ENCODE measurements around the gene BCL6.

- TF ChIP-seq CTCF (IDR thresholded peaks at IDR 0.05; ENCODE audit: poor library complexity) (peak; percentile 97), EZH2phosphoT487 (IDR thresholded peaks at IDR 0.05; ENCODE audit: low read depth, severe bottlenecking, unreplicated experiment) (no peak), EZH2 (IDR thresholded peaks at IDR 0.05; ENCODE audit: borderline replicate concordance) (no peak)
These were observed 2.8 kb upstream of the BCL6 start for GRCh38 chr3:187748050-187748481.

Data from hepatocyte (in vitro differentiated cells).